IMR-90 (cell line): Measurements from ENCODE around the gene DICER1. TPM values are rescaled to one million over a fixed set of nuclear protein-coding genes. Genes with fewer than 3 reads are reported as not detected.

Source experiments
- ATAC-seq: fragments of 200-7000 bp; cut with Tn5 transposase; 2 replicates; pipeline ENCODE4 v1.9.1; 2020; ENCODE audit warnings: low read depth, mild to moderate bottlenecking, moderate library complexity
- BruUV-seq: library from RNA; stranded (reverse); fragments of 400-500 nt; replicated peaks from 2 replicates; lab custom pipeline; 2021; lab: Mats Ljungman, UMichigan
- CTCF ChIA-PET: fragments of 300-600 bp; formaldehyde crosslinking; extraction: SDS; loops from one replicate; lab custom pipeline; 2021; ENCODE audit warnings: antibody characterized with exemption; lab: Yijun Ruan, JAX
- POLR2A ChIA-PET: fragments of 300-600 bp; sonication (Branson Sonifier 250); formaldehyde crosslinking; loops from one replicate; lab custom pipeline; 2022; ENCODE audit warnings: antibody characterized with exemption; ENCODE audit not compliant: unreplicated experiment; lab: Charles Lee
- DNase-seq: peaks from one replicate; pipeline ENCODE4 v3.0.0; 2013
- H2AFZ ChIP-seq: replicated peaks from 2 replicates; pipeline ENCODE3; 2013; ENCODE audit warnings: low read length, mild to moderate bottlenecking; ENCODE audit not compliant: poor library complexity
- H2AK5ac ChIP-seq: 2 replicates; pipeline ENCODE4 v1.6.1; 2013; ENCODE audit warnings: low read depth, low read length, inconsistent platforms
- H2AK9ac ChIP-seq: replicated peaks from 2 replicates; pipeline ENCODE3; 2013; ENCODE audit warnings: mild to moderate bottlenecking, low read depth, low read length, moderate library complexity; ENCODE audit not compliant: poor library complexity
- H2BK120ac ChIP-seq: 2 replicates; pipeline ENCODE4 v1.6.1; 2013; ENCODE audit warnings: low read depth, low read length, inconsistent platforms
- H2BK15ac ChIP-seq: 3 replicates; pipeline ENCODE4 v1.6.1; 2013; ENCODE audit warnings: low read depth, low read length, inconsistent platforms
- H2BK20ac ChIP-seq: 2 replicates; pipeline ENCODE4 v1.6.1; 2013; ENCODE audit warnings: low read depth, mild to moderate bottlenecking, inconsistent platforms, low read length, moderate library complexity
- H2BK5ac ChIP-seq: 2 replicates; pipeline ENCODE4 v1.6.1; 2013; ENCODE audit warnings: mild to moderate bottlenecking, low read depth, low read length, inconsistent platforms; ENCODE audit not compliant: poor library complexity, severe bottlenecking
- H3K14ac ChIP-seq: replicated peaks from 2 replicates; pipeline ENCODE4 v1.6.1; 2013; ENCODE audit warnings: low read depth, low read length, inconsistent platforms
- H3K18ac ChIP-seq: 2 replicates; pipeline ENCODE4 v1.6.1; 2013; ENCODE audit warnings: low read depth, low read length, control low read depth
- H3K23ac ChIP-seq: 2 replicates; pipeline ENCODE4 v1.6.1; 2013; ENCODE audit warnings: low read depth, low read length, inconsistent platforms
- H3K27ac ChIP-seq: 2 replicates; pipeline ENCODE4 v1.5.1; 2013; ENCODE audit warnings: mild to moderate bottlenecking, control low read depth, low read length; ENCODE audit not compliant: insufficient read depth
- H3K27me3 ChIP-seq: 2 replicates; pipeline ENCODE4 v1.6.1; 2013; ENCODE audit warnings: low read length; ENCODE audit not compliant: control insufficient read depth, insufficient read depth
- H3K36me3 ChIP-seq: 2 replicates; pipeline ENCODE4 v1.6.1; 2013; ENCODE audit warnings: low read length, mixed read lengths; ENCODE audit not compliant: control insufficient read depth, insufficient read depth
- H3K4ac ChIP-seq: 2 replicates; pipeline ENCODE4 v1.6.1; 2013; ENCODE audit warnings: low read depth, low read length, inconsistent platforms
- H3K4me1 ChIP-seq: 2 replicates; pipeline ENCODE4 v1.6.1; 2013; ENCODE audit warnings: low read length, mixed read lengths; ENCODE audit not compliant: control insufficient read depth, insufficient read depth
- H3K4me2 ChIP-seq: 2 replicates; pipeline ENCODE4 v1.6.1; 2013; ENCODE audit warnings: low read depth, mild to moderate bottlenecking, control low read depth, low read length, moderate library complexity
- H3K4me3 ChIP-seq: 2 replicates; pipeline ENCODE4 v1.5.1; 2013; ENCODE audit warnings: low read depth, mild to moderate bottlenecking, control low read depth, low read length, moderate library complexity; ENCODE audit not compliant: insufficient read depth
- H3K56ac ChIP-seq: 2 replicates; pipeline ENCODE4 v1.6.1; 2013; ENCODE audit warnings: low read length, inconsistent platforms; ENCODE audit not compliant: insufficient read depth; ENCODE audit errors: extremely low read depth
- H3K79me1 ChIP-seq, 2 experiments: 2 replicates each; pipeline ENCODE4 v1.6.1; 2013; ENCODE audit warnings: low read length in 2 of 2, inconsistent platforms in 1 of 2, low read depth in 1 of 2
- H3K9ac ChIP-seq: 2 replicates; pipeline ENCODE4 v1.6.1; 2013; ENCODE audit warnings: low read depth, low read length, control low read depth
- H3K9me1 ChIP-seq: 2 replicates; pipeline ENCODE4 v1.6.1; 2013; ENCODE audit warnings: low read length, inconsistent platforms; ENCODE audit not compliant: insufficient read depth
- H3K9me3 ChIP-seq: 2 replicates; pipeline ENCODE4 v1.6.1; 2013; ENCODE audit warnings: low read length; ENCODE audit not compliant: control insufficient read depth, insufficient read depth
- H4K20me1 ChIP-seq: 2 replicates; pipeline ENCODE4 v1.6.1; 2013; ENCODE audit warnings: low read length, inconsistent platforms; ENCODE audit not compliant: insufficient read depth
- H4K5ac ChIP-seq: 2 replicates; pipeline ENCODE4 v1.6.1; 2013; ENCODE audit warnings: mild to moderate bottlenecking, low read depth, low read length, control low read depth
- H4K8ac ChIP-seq, 2 experiments: 2 replicates each; pipeline ENCODE4 v1.6.1; 2013; ENCODE audit warnings: low read depth in 2 of 2, low read length in 2 of 2, control low read depth in 1 of 2, inconsistent platforms in 1 of 2
- H4K91ac ChIP-seq: 2 replicates; pipeline ENCODE4 v1.6.1; 2013; ENCODE audit warnings: low read depth, low read length, inconsistent platforms; ENCODE audit not compliant: insufficient read depth
- BHLHE40 ChIP-seq: fragments of 150-350 bp; IDR thresholded peaks from 2 replicates; pipeline ENCODE4 v1.6.1; 2016; ENCODE audit warnings: mild to moderate bottlenecking, low read depth, low read length
- CEBPB ChIP-seq: IDR thresholded peaks from 2 replicates; pipeline ENCODE4 v1.6.1; 2012; ENCODE audit warnings: low read depth, low read length, improper control_type of control experiment
- CHD1 ChIP-seq: IDR thresholded peaks from 2 replicates; pipeline ENCODE4 v1.6.1; 2012; ENCODE audit warnings: low read depth, low read length, improper control_type of control experiment
- CTCF ChIP-seq: conservative IDR thresholded peaks from 2 replicates; pipeline ENCODE4 v1.5.1; 2012; ENCODE audit warnings: mild to moderate bottlenecking, low read depth, low read length, improper control_type of control experiment
- ELK1 ChIP-seq: fragments of 150-350 bp; IDR thresholded peaks from 2 replicates; pipeline ENCODE4 v1.6.1; 2016; ENCODE audit warnings: low read depth, mild to moderate bottlenecking, low read length, moderate library complexity, borderline replicate concordance
- FOS ChIP-seq: fragments of 150-350 bp; IDR thresholded peaks from 2 replicates; pipeline ENCODE4 v1.6.1; 2016; ENCODE audit warnings: low read depth, low read length
- MAZ ChIP-seq: IDR thresholded peaks from 2 replicates; pipeline ENCODE4 v1.6.1; 2012; ENCODE audit warnings: low read depth, mild to moderate bottlenecking, low read length, improper control_type of control experiment, moderate library complexity, borderline replicate concordance
- MXI1 ChIP-seq: IDR thresholded peaks from 2 replicates; pipeline ENCODE4 v1.6.1; 2012; ENCODE audit warnings: low read depth, mild to moderate bottlenecking, low read length, moderate library complexity, borderline replicate concordance
- POLR2A ChIP-seq: IDR thresholded peaks from 2 replicates; pipeline ENCODE4 v1.6.1; 2012; ENCODE audit warnings: mild to moderate bottlenecking, low read depth, low read length
- RAD21 ChIP-seq: IDR thresholded peaks from 2 replicates; pipeline ENCODE4 v1.6.1; 2012; ENCODE audit warnings: low read length, improper control_type of control experiment
- RCOR1 ChIP-seq: IDR thresholded peaks from 2 replicates; pipeline ENCODE4 v1.6.1; 2012; ENCODE audit warnings: mild to moderate bottlenecking, low read length, improper control_type of control experiment; ENCODE audit not compliant: insufficient replicate concordance
- RFX5 ChIP-seq: IDR thresholded peaks from 2 replicates; pipeline ENCODE4 v1.8.0; 2012; ENCODE audit warnings: low read depth, mild to moderate bottlenecking, low read length, moderate library complexity
- WGBS, 2 experiments: methylation state at CpG; one replicate each; pipeline versions ENCODE4 v1.1.5 to v1.1.7; 2013; ENCODE audit warnings: missing lambda C conversion rate in 2 of 2; ENCODE audit not compliant: insufficient read length in 1 of 2; ENCODE audit errors: extremely low coverage in 2 of 2; 5-methylcytosine and 5-hydroxymethylcytosine counted together
- dilution Hi-C: fragments of 300-500 bp; cut with HindIII; formaldehyde crosslinking; loops from one replicate; pipeline ENCODE4 v1.14.3; 2018; ENCODE audit warnings: low sequenced_read_pairs; ENCODE audit not compliant: unreplicated experiment
- in situ Hi-C: fragments of 300-500 bp; cut with MboI; formaldehyde crosslinking; loops from 3 replicates; pipeline ENCODE4 v1.14.3; 2019; ENCODE audit warnings: low sequenced_read_pairs, inconsistent platforms, mixed read lengths
- intact Hi-C: fragments of 100-400 bp; cut with micrococcal nuclease; formaldehyde crosslinking; loops from 2 replicates; pipeline ENCODE4 v1.10.0; 2022
- polyA plus RNA-seq, 3 experiments: library from polyadenylated mRNA; depleted of rRNA; stranded (reverse); fragments of >200 nt; gene quantifications; 2 replicates each; pipeline ENCODE4 v1.2.3, GENCODE V29; 2012; ENCODE audit warnings: low replicate concordance in 1 of 3
- total RNA-seq: library from RNA; depleted of rRNA; stranded (reverse); fragments of >200 nt; gene quantifications from 2 replicates; pipeline ENCODE4 v1.2.3, GENCODE V29; 2012
- TF ChIP-seq, protein P1 (sequence below): fragments of 150-350 bp; IDR thresholded peaks from 2 replicates; pipeline ENCODE4 v1.6.1; 2017; ENCODE audit warnings: mild to moderate bottlenecking, antibody characterized with exemption, low read length, low read depth

Gene DICER1
- total and polyA plus RNA-seq, 2 of the 4 experiments (the other 2 are of a cell fraction): 9.7 to 49.5 TPM

- ATAC-seq (peak; percentile 9; the same call in 1 of the 2 replicates), DNase-seq (peak; percentile 25)
- Histone ChIP-seq H2BK120ac (no peak overlapping the region), H2BK20ac (no peak overlapping the region), H2BK15ac (no peak overlapping the region), H4K5ac (peak overlapping the region; percentile 38; the same call in 1 of the 2 replicates), H4K8ac (peak overlapping the region in 1 of 2 experiments; percentile 20; a peak in 1 of 4 replicates), H4K20me1 (peaks cover 31% of the 10 kb centered on the region), H3K27ac (peak overlapping the region; percentile 88), H3K4ac (peak overlapping the region; percentile 12), H3K9ac (peak overlapping the region; percentile 98), H3K56ac (peak overlapping the region; percentile 13; the same call in 1 of the 2 replicates), H3K9me3 (no peaks in the 10 kb centered on the region), H2BK5ac (peak overlapping the region; percentile 72), H3K14ac (peak overlapping the region; percentile 81), H2AFZ (peak overlapping the region; percentile 99), H3K18ac (peak overlapping the region; percentile 55; the same call in 1 of the 2 replicates), H3K4me3 (peak overlapping the region; percentile 91), H3K9me1 (peaks cover 5% of the 10 kb centered on the region; the same call in 1 of the 2 replicates), H3K23ac (peak overlapping the region; percentile 80), H2AK5ac (peak overlapping the region; percentile 29; the same call in 1 of the 2 replicates), H4K91ac (no peak overlapping the region), H3K4me2 (peak overlapping the region; percentile 98), H3K36me3 (no peaks in the 10 kb centered on the region; the same call in 1 of the 2 replicates), H3K79me1 (peaks cover 11 to 51% of the 10 kb centered on the region in 2 experiments), H3K27me3 (no peaks in the 10 kb centered on the region), H3K4me1 (peaks cover 2% of the 10 kb centered on the region; the same call in 1 of the 2 replicates), H2AK9ac (peak overlapping the region; percentile 68)
- ChIA-PET CTCF (interaction anchor here (1.4 kb wide), 1 partner anchor 23 kb away, joined by 3 read pairs; no protein-coding TSS in a partner anchor), POLR2A (no interaction called here)
- WGBS, 2 experiments: 1% methylated on average over 16 of the region's 48 CpGs; no CpG with 5 or more reads in 1 of the 2 experiments
- BruUV-seq: no TSS peak
- dilution Hi-C loops (no loop called here), intact Hi-C loops (loop anchor here (5.0 kb wide), 1 partner anchor 59 kb away; no protein-coding TSS in a partner anchor), in situ Hi-C loops (no loop called here)
- TF ChIP-seq RCOR1: no peak
- no peak for TF ChIP-seq BHLHE40
- no peak for TF ChIP-seq MXI1
- no peak for TF ChIP-seq FOS
- no peak for TF ChIP-seq RFX5
- no peak for TF ChIP-seq CTCF
- no peak for TF ChIP-seq ELK1
- TF ChIP-seq POLR2A: no peak
- no peak for TF ChIP-seq MAZ
- TF ChIP-seq, protein P1, sequence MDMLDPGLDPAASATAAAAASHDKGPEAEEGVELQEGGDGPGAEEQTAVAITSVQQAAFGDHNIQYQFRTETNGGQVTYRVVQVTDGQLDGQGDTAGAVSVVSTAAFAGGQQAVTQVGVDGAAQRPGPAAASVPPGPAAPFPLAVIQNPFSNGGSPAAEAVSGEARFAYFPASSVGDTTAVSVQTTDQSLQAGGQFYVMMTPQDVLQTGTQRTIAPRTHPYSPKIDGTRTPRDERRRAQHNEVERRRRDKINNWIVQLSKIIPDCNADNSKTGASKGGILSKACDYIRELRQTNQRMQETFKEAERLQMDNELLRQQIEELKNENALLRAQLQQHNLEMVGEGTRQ: no peak
- no peak for TF ChIP-seq CEBPB
- no peak for TF ChIP-seq CHD1
- no peak for TF ChIP-seq RAD21
Observed at GRCh38 chr14:95156161-95157047, 925 bp downstream of the DICER1 start.
